ENCODE results near the gene MZT2A. TPM values are rescaled to one million over a fixed set of nuclear protein-coding genes. Genes with fewer than 3 reads are reported as not detected.

Gene MZT2A
- total RNA-seq, 4 donors from 2014 or later, result 24.9 to 46.2 (median 44.7) TPM

Other genes with a start within 250 kb of the MZT2A start
- 1 to 10 TPM in 3 of 4 donors, not detected in 1; 2.0 to 3.0 (median 2.1) TPM for gene RAB6D, start 128.2 kb downstream of the MZT2A start, total RNA-seq
- under 1 TPM in 2 of 4 donors, not detected in 2; 0.76 to 0.88 TPM for gene TUBA3D, start 16.3 kb downstream of the MZT2A start, total RNA-seq
- gene CCDC74A, start 35.5 kb upstream of the MZT2A start, total RNA-seq, result 1 to 10 TPM in 1 of 4 donors, not detected in 3; 1.6 TPM

All from Peyer's patch (tissue), 4 donors.